Measurements from ENCODE around the gene FAM120A. TPM values are rescaled to one million over a fixed set of nuclear protein-coding genes. Genes with fewer than 3 reads are reported as not detected.

FAM120A gene
- polyA plus RNA-seq, 1 experiment = 83.7 TPM

DNA sequence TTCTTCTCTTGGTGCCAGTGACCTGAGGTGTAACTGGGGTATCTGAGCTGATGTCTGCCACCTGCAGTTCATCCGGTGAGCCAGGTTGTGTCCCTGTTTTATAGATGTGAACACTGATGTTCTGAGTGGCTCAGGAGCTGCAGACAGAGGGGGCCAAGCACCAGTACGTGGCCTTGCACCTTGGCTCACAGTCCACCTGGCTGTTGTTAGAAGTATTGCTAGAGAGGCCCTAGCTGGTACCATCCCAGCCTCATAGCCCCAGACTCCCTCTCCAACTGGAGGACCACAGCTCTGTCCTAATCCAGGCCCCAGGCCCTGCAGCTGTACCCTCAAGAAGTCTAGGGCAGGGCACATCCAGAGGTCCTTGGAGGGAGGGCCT is 141.1 kb downstream of the FAM120A start:
- DNase-seq (ENCODE audit: low read depth, low spot score) = no peak
- H3K4me3 ChIP-seq (ENCODE audit: low read depth, low read length) = no peak overlapping the region
- H3K27ac ChIP-seq (ENCODE audit: low read depth, low read length) = no peak overlapping the region
- POLR2A ChIA-PET = interaction anchor here (1.3 kb wide), 1 partner anchor 26 kb away, joined by 3 read pairs; no protein-coding TSS in a partner anchor
- no peaks in the 10 kb centered on the region for H3K27me3 ChIP-seq (ENCODE audit: control insufficient read depth, insufficient read depth, low read length)
- CTCF ChIA-PET = interaction anchor here (0.8 to 2.1 kb wide), 2 partner anchors 26 kb away, joined by 3 to 8 read pairs; no protein-coding TSS in a partner anchor
- no peak; the same call in 1 of the 2 replicates for TF ChIP-seq CTCF (IDR thresholded peaks at IDR 0.05; ENCODE audit: low read depth, low read length)
- H3K9me3 ChIP-seq (ENCODE audit: control insufficient read depth, insufficient read depth, low read length) = no peaks in the 10 kb centered on the region

GRCh38 chr9:93593144-93593658 is 141.7 kb downstream of the FAM120A start:
- POLR2A ChIA-PET = interaction anchor here (1.3 kb wide), 1 partner anchor 27 kb away, joined by 3 read pairs; no protein-coding TSS in a partner anchor
- Histone ChIP-seq H3K4me3 (ENCODE audit: low read depth, low read length) (no peak overlapping the region), H3K9me3 (ENCODE audit: control insufficient read depth, insufficient read depth, low read length) (no peaks in the 10 kb centered on the region), H3K27ac (ENCODE audit: low read depth, low read length) (no peak overlapping the region), H3K27me3 (ENCODE audit: control insufficient read depth, insufficient read depth, low read length) (no peaks in the 10 kb centered on the region)
- CTCF ChIA-PET = interaction anchor here (2.1 kb wide), 1 partner anchor 27 kb away, joined by 8 read pairs; no protein-coding TSS in a partner anchor
- no peak for DNase-seq (ENCODE audit: low read depth, low spot score)
- TF ChIP-seq CTCF (IDR thresholded peaks at IDR 0.05; ENCODE audit: low read depth, low read length) = no peak

- H3K27me3 ChIP-seq (ENCODE audit: control insufficient read depth, insufficient read depth, low read length) = no peaks in the 10 kb centered on the region
- TF ChIP-seq CTCF (IDR thresholded peaks at IDR 0.05; ENCODE audit: low read depth, low read length) = no peak
- DNase-seq (ENCODE audit: low read depth, low spot score) = no peak
- ChIA-PET CTCF (interaction anchor here (0.6 to 2.1 kb wide), 2 partner anchors 28 to 156 kb away, joined by 3 to 8 read pairs; no protein-coding TSS in a partner anchor), POLR2A (no interaction called here)
- H3K27ac ChIP-seq (ENCODE audit: low read depth, low read length) = no peak overlapping the region
- no peaks in the 10 kb centered on the region for H3K9me3 ChIP-seq (ENCODE audit: control insufficient read depth, insufficient read depth, low read length)
- no peak overlapping the region for H3K4me3 ChIP-seq (ENCODE audit: low read depth, low read length)
These were observed 142.7 kb downstream of the FAM120A start for GRCh38 chr9:93594041-93594756.

DNA sequence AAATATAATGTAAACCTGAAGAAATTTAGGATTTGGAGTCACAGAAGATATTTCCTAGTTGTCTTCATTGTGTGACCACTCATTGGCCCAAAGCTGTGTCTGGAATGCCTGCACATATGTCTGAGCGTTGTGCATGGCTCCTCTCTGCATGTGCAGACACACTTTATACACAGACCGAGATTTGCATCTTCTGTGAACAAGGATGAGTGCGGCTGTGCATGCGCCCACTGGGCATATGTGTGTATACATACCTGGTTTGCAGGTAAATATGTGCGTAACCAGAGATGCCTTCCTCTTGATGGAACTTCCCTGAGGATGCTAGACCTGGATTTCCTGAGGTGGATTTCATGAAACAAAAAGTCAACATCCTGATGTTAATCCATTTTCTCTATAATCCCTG is 144.0 kb downstream of the FAM120A start:
- Histone ChIP-seq H3K9me3 (ENCODE audit: control insufficient read depth, insufficient read depth, low read length) (no peaks in the 10 kb centered on the region), H3K27me3 (ENCODE audit: control insufficient read depth, insufficient read depth, low read length) (no peaks in the 10 kb centered on the region), H3K27ac (ENCODE audit: low read depth, low read length) (no peak overlapping the region), H3K4me3 (ENCODE audit: low read depth, low read length) (no peak overlapping the region)
- TF ChIP-seq CTCF (IDR thresholded peaks at IDR 0.05; ENCODE audit: low read depth, low read length) = no peak
- ChIA-PET POLR2A (no interaction called here), CTCF (no interaction called here)
- no peak for DNase-seq (ENCODE audit: low read depth, low spot score)

GRCh38 chr9:93595861-93596365 is 144.4 kb downstream of the FAM120A start:
- H3K27ac ChIP-seq (ENCODE audit: low read depth, low read length) = no peak overlapping the region
- DNase-seq (ENCODE audit: low read depth, low spot score) = no peak
- ChIA-PET POLR2A (no interaction called here), CTCF (no interaction called here)
- no peak overlapping the region for H3K4me3 ChIP-seq (ENCODE audit: low read depth, low read length)
- H3K9me3 ChIP-seq (ENCODE audit: control insufficient read depth, insufficient read depth, low read length) = no peaks in the 10 kb centered on the region
- TF ChIP-seq CTCF (IDR thresholded peaks at IDR 0.05; ENCODE audit: low read depth, low read length) = no peak
- no peaks in the 10 kb centered on the region for H3K27me3 ChIP-seq (ENCODE audit: control insufficient read depth, insufficient read depth, low read length)

Measured in AG04450 (cell line).